ENCODE measurements around the gene OLFML3.

Gene OLFML3, protein sequence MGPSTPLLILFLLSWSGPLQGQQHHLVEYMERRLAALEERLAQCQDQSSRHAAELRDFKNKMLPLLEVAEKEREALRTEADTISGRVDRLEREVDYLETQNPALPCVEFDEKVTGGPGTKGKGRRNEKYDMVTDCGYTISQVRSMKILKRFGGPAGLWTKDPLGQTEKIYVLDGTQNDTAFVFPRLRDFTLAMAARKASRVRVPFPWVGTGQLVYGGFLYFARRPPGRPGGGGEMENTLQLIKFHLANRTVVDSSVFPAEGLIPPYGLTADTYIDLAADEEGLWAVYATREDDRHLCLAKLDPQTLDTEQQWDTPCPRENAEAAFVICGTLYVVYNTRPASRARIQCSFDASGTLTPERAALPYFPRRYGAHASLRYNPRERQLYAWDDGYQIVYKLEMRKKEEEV

DNA sequence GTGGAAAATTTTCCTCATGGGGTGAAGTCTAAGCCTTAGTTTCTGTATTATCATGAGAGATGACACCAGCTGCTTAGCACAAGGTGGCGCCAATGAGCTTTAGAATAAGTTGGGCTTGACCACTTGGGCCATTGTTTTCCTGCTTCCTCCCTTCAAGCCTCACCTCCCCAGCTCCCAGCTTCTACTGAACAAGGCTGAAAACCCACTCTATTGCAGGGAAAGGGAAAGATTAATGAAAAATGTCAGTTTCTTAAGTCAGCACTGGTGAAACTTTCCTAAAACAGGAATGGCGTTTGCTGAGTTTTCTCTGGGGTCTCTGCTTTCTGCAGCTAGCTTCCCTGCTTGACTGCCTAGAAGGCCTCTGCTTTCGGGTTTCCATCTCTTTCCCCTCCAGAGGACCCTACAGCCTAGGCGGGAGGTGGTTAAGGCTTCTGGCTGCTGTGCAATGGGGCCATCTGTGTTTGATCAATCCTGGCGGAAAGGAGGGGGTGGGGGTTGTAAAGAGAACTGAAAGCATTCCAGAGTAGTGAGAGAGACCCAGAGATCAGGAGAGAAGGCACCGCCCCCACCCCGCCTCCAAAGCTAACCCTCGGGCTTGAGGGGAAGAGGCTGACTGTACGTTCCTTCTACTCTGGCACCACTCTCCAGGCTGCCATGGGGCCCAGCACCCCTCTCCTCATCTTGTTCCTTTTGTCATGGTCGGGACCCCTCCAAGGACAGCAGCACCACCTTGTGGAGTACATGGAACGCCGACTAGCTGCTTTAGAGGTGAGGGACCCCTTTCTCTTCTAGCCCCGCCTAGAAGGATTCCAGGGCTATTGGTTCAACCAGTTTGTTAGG is at the start of gene OLFML3:
TSS of gene OLFML3 (plus strand) at position 612 of the 840 bp plus-strand sequence. CDS start at position 655, 43 bp downstream.
- TF ChIP-seq, protein P1, sequence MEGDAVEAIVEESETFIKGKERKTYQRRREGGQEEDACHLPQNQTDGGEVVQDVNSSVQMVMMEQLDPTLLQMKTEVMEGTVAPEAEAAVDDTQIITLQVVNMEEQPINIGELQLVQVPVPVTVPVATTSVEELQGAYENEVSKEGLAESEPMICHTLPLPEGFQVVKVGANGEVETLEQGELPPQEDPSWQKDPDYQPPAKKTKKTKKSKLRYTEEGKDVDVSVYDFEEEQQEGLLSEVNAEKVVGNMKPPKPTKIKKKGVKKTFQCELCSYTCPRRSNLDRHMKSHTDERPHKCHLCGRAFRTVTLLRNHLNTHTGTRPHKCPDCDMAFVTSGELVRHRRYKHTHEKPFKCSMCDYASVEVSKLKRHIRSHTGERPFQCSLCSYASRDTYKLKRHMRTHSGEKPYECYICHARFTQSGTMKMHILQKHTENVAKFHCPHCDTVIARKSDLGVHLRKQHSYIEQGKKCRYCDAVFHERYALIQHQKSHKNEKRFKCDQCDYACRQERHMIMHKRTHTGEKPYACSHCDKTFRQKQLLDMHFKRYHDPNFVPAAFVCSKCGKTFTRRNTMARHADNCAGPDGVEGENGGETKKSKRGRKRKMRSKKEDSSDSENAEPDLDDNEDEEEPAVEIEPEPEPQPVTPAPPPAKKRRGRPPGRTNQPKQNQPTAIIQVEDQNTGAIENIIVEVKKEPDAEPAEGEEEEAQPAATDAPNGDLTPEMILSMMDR (IDR thresholded peaks at IDR 0.05; ENCODE audit: borderline replicate concordance, extremely low read depth, low read length, poor library complexity, severe bottlenecking), result peak; percentile 83
- no peak for TF ChIP-seq EZH2 (IDR thresholded peaks at IDR 0.05; ENCODE audit: borderline replicate concordance, low read depth, low read length, severe bottlenecking)
- Histone ChIP-seq H2AFZ (ENCODE audit: low read depth, low read length) (no peak within 1 kb of the TSS), H3K4me3 (ENCODE audit: low read depth in 1 of 2, low read length in 2 of 2) (no peak within 1 kb of the TSS), H3K4me1 (ENCODE audit: insufficient read depth, low read length) (no peaks in the 10 kb centered on the region), H3K9me3 (ENCODE audit: insufficient read depth, low read length, severe bottlenecking) (no peaks in the 10 kb centered on the region), H3K36me3 (ENCODE audit: insufficient read depth, low read length) (peaks cover 17% of the 10 kb centered on the region), H4K20me1 (ENCODE audit: insufficient read depth, low read length) (no peaks in the 10 kb centered on the region), H3K27me3 (ENCODE audit: insufficient read depth, low read length, poor library complexity) (no peaks in the 10 kb centered on the region), H3K79me2 (ENCODE audit: insufficient read depth, low read length) (no peaks in the 10 kb centered on the region), H3K9ac (ENCODE audit: low read depth, low read length) (no peak within 1 kb of the TSS), H3K27ac (ENCODE audit: low read length) (0 out of 2 replicates have a peak within 1 kb of the TSS, but pooled peaks have one; percentile 17), H3K4me2 (ENCODE audit: insufficient read depth, low read length) (no peak within 1 kb of the TSS)
- DNase-seq (peak; percentile 65), ATAC-seq (ENCODE audit: insufficient read depth, low read depth) (peak; percentile 56)

- Histone ChIP-seq H3K79me2 (ENCODE audit: insufficient read depth, low read length) (peaks cover 64% of the 10 kb centered on the region), H3K4me2 (ENCODE audit: insufficient read depth, low read length) (peak overlapping the region; percentile 77), H4K20me1 (ENCODE audit: insufficient read depth, low read length) (peaks cover 25% of the 10 kb centered on the region), H3K27me3 (ENCODE audit: insufficient read depth, low read length, poor library complexity) (no peaks in the 10 kb centered on the region), H3K4me3 (ENCODE audit: low read depth in 1 of 2, low read length in 2 of 2) (peak overlapping the region; percentile 51 to 72), H2AFZ (ENCODE audit: low read depth, low read length) (peak overlapping the region; percentile 33; the same call in 1 of the 2 replicates), H3K4me1 (ENCODE audit: insufficient read depth, low read length) (peaks cover 52% of the 10 kb centered on the region), H3K9ac (ENCODE audit: low read depth, low read length) (peak overlapping the region; percentile 66), H3K9me3 (ENCODE audit: insufficient read depth, low read length, severe bottlenecking) (no peaks in the 10 kb centered on the region), H3K36me3 (ENCODE audit: insufficient read depth, low read length) (peaks cover 13% of the 10 kb centered on the region; the same call in 1 of the 2 replicates), H3K27ac (ENCODE audit: low read length) (peak overlapping the region; percentile 86)
- peak; percentile 29 for ATAC-seq (ENCODE audit: insufficient read depth, low read depth)
- TF ChIP-seq EZH2 (IDR thresholded peaks at IDR 0.05; ENCODE audit: borderline replicate concordance, low read depth, low read length, severe bottlenecking), result no peak
- TF ChIP-seq, protein P1 (IDR thresholded peaks at IDR 0.05; ENCODE audit: borderline replicate concordance, extremely low read depth, low read length, poor library complexity, severe bottlenecking), result peak; percentile 25
- peak; percentile 48 for DNase-seq
Measured at GRCh38 chr1:113929750-113930498, 49.4 kb upstream of the OLFML3 start.

DNA sequence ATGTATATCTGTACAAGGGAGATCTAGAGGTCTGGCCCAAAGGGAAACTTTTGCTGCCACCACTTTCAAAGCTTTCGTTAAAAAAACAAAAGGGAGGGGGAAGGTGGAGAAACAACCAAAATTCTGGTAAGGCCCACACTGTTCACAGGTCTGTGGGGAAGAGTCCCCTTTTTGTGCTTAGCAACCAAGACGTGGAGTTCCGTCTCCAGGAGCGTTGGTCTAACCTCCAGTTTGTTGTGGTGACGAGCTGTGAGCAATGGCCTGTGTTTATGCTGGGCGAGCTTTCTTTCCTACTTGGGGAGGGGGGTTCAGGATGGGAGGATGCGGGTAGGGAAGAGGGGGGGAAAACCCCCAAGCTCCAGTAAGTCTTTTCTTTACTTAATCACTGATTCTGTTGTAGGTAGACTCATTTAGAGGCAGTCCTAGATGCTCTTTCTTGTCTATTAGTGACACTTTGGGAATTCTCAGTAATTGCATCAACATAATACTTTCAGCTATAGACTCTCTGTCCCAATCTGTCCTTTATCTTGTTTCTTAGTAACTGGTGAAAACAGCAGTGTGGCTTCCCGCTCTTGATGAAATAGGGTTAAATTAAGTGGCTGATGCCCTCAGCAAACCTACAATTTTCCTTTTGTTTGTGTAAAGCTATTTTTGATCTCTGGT is 48.6 kb upstream of the OLFML3 start:
- peaks cover 32% of the 10 kb centered on the region for H4K20me1 ChIP-seq (ENCODE audit: insufficient read depth, low read length)
- peak overlapping the region; percentile 77 for H3K4me2 ChIP-seq (ENCODE audit: insufficient read depth, low read length)
- ATAC-seq (ENCODE audit: insufficient read depth, low read depth), result peak; percentile 67
- H3K27me3 ChIP-seq (ENCODE audit: insufficient read depth, low read length, poor library complexity), result no peaks in the 10 kb centered on the region
- H2AFZ ChIP-seq (ENCODE audit: low read depth, low read length), result peak overlapping the region; percentile 33; the same call in 1 of the 2 replicates
- H3K4me1 ChIP-seq (ENCODE audit: insufficient read depth, low read length), result peaks cover 59% of the 10 kb centered on the region
- H3K9ac ChIP-seq (ENCODE audit: low read depth, low read length), result peak overlapping the region; percentile 66
- peaks cover 71% of the 10 kb centered on the region for H3K79me2 ChIP-seq (ENCODE audit: insufficient read depth, low read length)
- TF ChIP-seq EZH2 (IDR thresholded peaks at IDR 0.05; ENCODE audit: borderline replicate concordance, low read depth, low read length, severe bottlenecking), result no peak
- TF ChIP-seq, protein P1 (IDR thresholded peaks at IDR 0.05; ENCODE audit: borderline replicate concordance, extremely low read depth, low read length, poor library complexity, severe bottlenecking), result no peak
- H3K9me3 ChIP-seq (ENCODE audit: insufficient read depth, low read length, severe bottlenecking), result no peaks in the 10 kb centered on the region
- DNase-seq, result peak; percentile 78
- peaks cover 13% of the 10 kb centered on the region; the same call in 1 of the 2 replicates for H3K36me3 ChIP-seq (ENCODE audit: insufficient read depth, low read length)
- peak overlapping the region; percentile 51 to 72 for H3K4me3 ChIP-seq (ENCODE audit: low read depth in 1 of 2, low read length in 2 of 2)
- H3K27ac ChIP-seq (ENCODE audit: low read length), result peak overlapping the region; percentile 86
